ENCODE measurements around the gene S1PR5. TPM values are rescaled to one million over a fixed set of nuclear protein-coding genes. Genes with fewer than 3 reads are reported as not detected.

The S1PR5 gene
- total and polyA plus RNA-seq, 9 of the 15 experiments (the other 6 are each of a cell fraction or from before 2014, with no cell fraction given), result 0.03 to 0.54 (median 0.35) TPM; not detected in 4

- TF ChIP-seq KDM5B (IDR thresholded peaks at IDR 0.05; ENCODE audit: insufficient replicate concordance, low read depth, low read length) (peak; percentile 85), NELFE (IDR thresholded peaks at IDR 0.05; ENCODE audit: insufficient read depth, insufficient read length) (no peak), ZNF146 (CRISPR knock-in tag; IDR thresholded peaks at IDR 0.05; ENCODE audit: unreplicated experiment) (no peak), FOXP1 (CRISPR knock-in tag; IDR thresholded peaks at IDR 0.05) (peak; percentile 86), HDAC2 (IDR thresholded peaks at IDR 0.05) (no peak), SP2 (IDR thresholded peaks at IDR 0.05; ENCODE audit: extremely low read depth, low read depth, low read length, poor library complexity, severe bottlenecking) (no peak), ZNF212 (CRISPR knock-in tag; IDR thresholded peaks at IDR 0.05) (no peak), ZNF830 (CRISPR knock-in tag; IDR thresholded peaks at IDR 0.05) (no peak), POLR2AphosphoS2 (IDR thresholded peaks at IDR 0.05; ENCODE audit: low read length) (no peak), MNT (conservative IDR thresholded peaks at IDR 0.05) (peak; percentile 70 to 90), ZNF75A (CRISPR knock-in tag; IDR thresholded peaks at IDR 0.05) (no peak), SP1 (CRISPR knock-in tag; IDR thresholded peaks at IDR 0.05) (no peak; the same call in 1 of the 2 replicates), RAD51 (IDR thresholded peaks at IDR 0.05; ENCODE audit: borderline replicate concordance, low read depth) (no peak), SRSF3 (IDR thresholded peaks at IDR 0.05; ENCODE audit: insufficient read depth, low read length) (no peak), POLR3G (IDR thresholded peaks at IDR 0.05; ENCODE audit: extremely low read depth, insufficient read length, insufficient replicate concordance) (no peak), LEF1 (IDR thresholded peaks at IDR 0.05) (no peak), MYC (IDR thresholded peaks at IDR 0.05; ENCODE audit: low read depth, low read length) (peak; percentile 99), MYC (CRISPR knock-in tag; IDR thresholded peaks at IDR 0.05; ENCODE audit: borderline replicate concordance, low read depth) (no peak), LCOR (CRISPR knock-in tag; IDR thresholded peaks at IDR 0.05) (0 out of 2 replicates have a peak, but pooled peaks have one; percentile 3), PHF21A (IDR thresholded peaks at IDR 0.05; ENCODE audit: borderline replicate concordance, low read depth) (no peak)
- TF ChIP-seq, protein P1, sequence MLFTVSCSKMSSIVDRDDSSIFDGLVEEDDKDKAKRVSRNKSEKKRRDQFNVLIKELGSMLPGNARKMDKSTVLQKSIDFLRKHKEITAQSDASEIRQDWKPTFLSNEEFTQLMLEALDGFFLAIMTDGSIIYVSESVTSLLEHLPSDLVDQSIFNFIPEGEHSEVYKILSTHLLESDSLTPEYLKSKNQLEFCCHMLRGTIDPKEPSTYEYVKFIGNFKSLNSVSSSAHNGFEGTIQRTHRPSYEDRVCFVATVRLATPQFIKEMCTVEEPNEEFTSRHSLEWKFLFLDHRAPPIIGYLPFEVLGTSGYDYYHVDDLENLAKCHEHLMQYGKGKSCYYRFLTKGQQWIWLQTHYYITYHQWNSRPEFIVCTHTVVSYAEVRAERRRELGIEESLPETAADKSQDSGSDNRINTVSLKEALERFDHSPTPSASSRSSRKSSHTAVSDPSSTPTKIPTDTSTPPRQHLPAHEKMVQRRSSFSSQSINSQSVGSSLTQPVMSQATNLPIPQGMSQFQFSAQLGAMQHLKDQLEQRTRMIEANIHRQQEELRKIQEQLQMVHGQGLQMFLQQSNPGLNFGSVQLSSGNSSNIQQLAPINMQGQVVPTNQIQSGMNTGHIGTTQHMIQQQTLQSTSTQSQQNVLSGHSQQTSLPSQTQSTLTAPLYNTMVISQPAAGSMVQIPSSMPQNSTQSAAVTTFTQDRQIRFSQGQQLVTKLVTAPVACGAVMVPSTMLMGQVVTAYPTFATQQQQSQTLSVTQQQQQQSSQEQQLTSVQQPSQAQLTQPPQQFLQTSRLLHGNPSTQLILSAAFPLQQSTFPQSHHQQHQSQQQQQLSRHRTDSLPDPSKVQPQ (CRISPR knock-in tag; IDR thresholded peaks at IDR 0.05; ENCODE audit: borderline replicate concordance), result no peak
- TF ChIP-seq, protein P2, sequence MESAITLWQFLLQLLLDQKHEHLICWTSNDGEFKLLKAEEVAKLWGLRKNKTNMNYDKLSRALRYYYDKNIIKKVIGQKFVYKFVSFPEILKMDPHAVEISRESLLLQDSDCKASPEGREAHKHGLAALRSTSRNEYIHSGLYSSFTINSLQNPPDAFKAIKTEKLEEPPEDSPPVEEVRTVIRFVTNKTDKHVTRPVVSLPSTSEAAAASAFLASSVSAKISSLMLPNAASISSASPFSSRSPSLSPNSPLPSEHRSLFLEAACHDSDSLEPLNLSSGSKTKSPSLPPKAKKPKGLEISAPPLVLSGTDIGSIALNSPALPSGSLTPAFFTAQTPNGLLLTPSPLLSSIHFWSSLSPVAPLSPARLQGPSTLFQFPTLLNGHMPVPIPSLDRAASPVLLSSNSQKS (CRISPR knock-in tag; IDR thresholded peaks at IDR 0.05), result no peak
- TF ChIP-seq, protein P3, sequence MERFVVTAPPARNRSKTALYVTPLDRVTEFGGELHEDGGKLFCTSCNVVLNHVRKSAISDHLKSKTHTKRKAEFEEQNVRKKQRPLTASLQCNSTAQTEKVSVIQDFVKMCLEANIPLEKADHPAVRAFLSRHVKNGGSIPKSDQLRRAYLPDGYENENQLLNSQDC (CRISPR knock-in tag; IDR thresholded peaks at IDR 0.05), result no peak
- TF ChIP-seq, protein P4, sequence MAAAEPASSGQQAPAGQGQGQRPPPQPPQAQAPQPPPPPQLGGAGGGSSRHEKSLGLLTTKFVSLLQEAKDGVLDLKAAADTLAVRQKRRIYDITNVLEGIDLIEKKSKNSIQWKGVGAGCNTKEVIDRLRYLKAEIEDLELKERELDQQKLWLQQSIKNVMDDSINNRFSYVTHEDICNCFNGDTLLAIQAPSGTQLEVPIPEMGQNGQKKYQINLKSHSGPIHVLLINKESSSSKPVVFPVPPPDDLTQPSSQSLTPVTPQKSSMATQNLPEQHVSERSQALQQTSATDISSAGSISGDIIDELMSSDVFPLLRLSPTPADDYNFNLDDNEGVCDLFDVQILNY (CRISPR knock-in tag; IDR thresholded peaks at IDR 0.05), result peak; percentile 54; the same call in 1 of the 2 replicates
Observed at GRCh38 chr19:10502524-10503001, 14.7 kb downstream of the S1PR5 start (continued).

All from K562 (cell line).